Hepatocyte (in vitro differentiated cells): ENCODE measurements around the gene CSTPP1.

ENCODE experiments used
- CTCF ChIP-seq: fragments of 200-600 bp; sonication (generic); IDR thresholded peaks from 2 replicates; pipeline ENCODE4 v1.5.1; 2016; ENCODE audit warnings: antibody characterized with exemption, mild to moderate bottlenecking; ENCODE audit not compliant: poor library complexity
- EZH2 ChIP-seq: fragments of 200-600 bp; sonication (generic); IDR thresholded peaks from 2 replicates; pipeline ENCODE4 v1.6.1; 2016; ENCODE audit warnings: antibody characterized with exemption, mild to moderate bottlenecking, borderline replicate concordance

GRCh38 chr11:46900091-46900746 lies 36.3 kb upstream of the CSTPP1 start:
- no peak for TF ChIP-seq CTCF
- no peak for TF ChIP-seq EZH2
